ENCODE data around the gene TM9SF2.

GRCh38 chr13:99540530-99540929, 39.3 kb downstream of the TM9SF2 start:
- no peak for TF ChIP-seq CBX2 (IDR thresholded peaks at IDR 0.05; ENCODE audit: borderline replicate concordance, low read depth)
- no peak for TF ChIP-seq E2F6 (IDR thresholded peaks at IDR 0.05; ENCODE audit: borderline replicate concordance, low read depth)
- TF ChIP-seq REST (IDR thresholded peaks at IDR 0.05), result no peak
- no peak for TF ChIP-seq RNF2 (IDR thresholded peaks at IDR 0.05; ENCODE audit: borderline replicate concordance, low read depth)
